ENCODE results near the gene PXN. TPM values are rescaled to one million over a fixed set of nuclear protein-coding genes. Genes with fewer than 3 reads are reported as not detected.

PXN gene
- total and polyA plus RNA-seq, 2 of the 13 experiments (the other 11 are each of a cell fraction or from before 2014, with no cell fraction given): 13.6 to 14.2 TPM

DNA sequence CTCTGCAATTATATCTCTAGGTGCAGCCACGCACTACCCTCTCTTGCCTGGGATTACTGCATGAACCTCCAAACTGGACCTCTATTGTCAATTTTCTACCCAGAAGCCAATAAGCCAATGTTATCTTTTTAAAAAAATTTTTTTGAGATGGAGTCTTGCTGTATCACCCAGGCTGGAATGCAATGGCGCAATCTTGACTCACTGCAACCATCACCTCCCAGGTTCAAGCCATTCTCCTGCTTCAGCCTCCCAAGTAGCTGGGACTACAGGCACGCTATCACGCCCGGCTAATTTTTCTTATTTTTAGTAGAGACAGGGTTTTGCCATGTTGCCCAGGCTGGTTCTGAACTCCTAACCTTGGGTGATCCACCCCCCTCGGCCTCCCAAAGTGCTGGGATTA, 11.2 kb upstream of the PXN start:
- Histone ChIP-seq H3K36me3 (replicated peaks in 1 of 2; ENCODE audit: control insufficient read depth in 1 of 2, insufficient read depth in 2 of 2, low read length in 2 of 2) (no peaks in the 10 kb centered on the region), H3K27me3 (ENCODE audit: control insufficient read depth in 1 of 2, insufficient read depth in 2 of 2, low read length in 2 of 2) (no peaks in the 10 kb centered on the region), H3K4me2 (ENCODE audit: low read depth, low read length) (peak overlapping the region; percentile 58; the same call in 1 of the 2 replicates), H3K9ac (ENCODE audit: insufficient read depth, low read depth, low read length) (no peak overlapping the region), H4K20me1 (ENCODE audit: insufficient read depth, low read length) (no peaks in the 10 kb centered on the region), H3K79me2 (ENCODE audit: insufficient read depth, low read length) (no peaks in the 10 kb centered on the region), H2AFZ (ENCODE audit: low read length) (no peak overlapping the region), H3K9me3 (ENCODE audit: low read length) (no peaks in the 10 kb centered on the region), H3K4me1 (ENCODE audit: insufficient read depth, low read length) (peaks cover 10% of the 10 kb centered on the region), H3K4me3 (replicated peaks in 1 of 3; ENCODE audit: insufficient read depth in 1 of 3, low read depth in 2 of 3, low read length in 3 of 3) (peak overlapping the region in 2 of 3 experiments; percentile 16 to 37; a peak in 2 of 6 replicates), H3K27ac (ENCODE audit: extremely low read length, insufficient read depth, low read length) (no peak overlapping the region)
- DNase-seq (ENCODE audit: low spot score) (peak; percentile 23), FAIRE-seq (no peak), ATAC-seq (peak; percentile 31)
- WGBS (ENCODE audit: low lambda C conversion rate): 2% methylated on average over 6 of the region's 6 CpGs
- BruUV-seq (replicated peaks): no TSS peak
- ChIA-PET CTCF (ENCODE audit: low intra/inter-chr PET ratio, low total read pairs) (no interaction called here), POLR2A (interaction anchor here (0.9 to 6.0 kb wide), 3 partner anchors 15 to 76 kb away, joined by 3 to 34 read pairs (median 5); partner anchors contain the start of genes RNU4-2 and RPLP0)
- in situ Hi-C loops (cut with HindIII; ENCODE audit: extremely low pct_ligation_motif_present, low pct_unique_long_range_greater_than_20kb): no loop called here
- intact Hi-C loops (cut with micrococcal nuclease; ENCODE audit: unreplicated experiment): no loop called here
- TF ChIP-seq ZBTB7B (CRISPR knock-in tag; IDR thresholded peaks at IDR 0.05) (no peak), U2AF2 (IDR thresholded peaks at IDR 0.05; ENCODE audit: low read depth, low read length) (no peak), TEAD3 (CRISPR knock-in tag; optimal IDR thresholded peaks at IDR 0.05; ENCODE audit: borderline replicate concordance) (peak; percentile 66)

DNA sequence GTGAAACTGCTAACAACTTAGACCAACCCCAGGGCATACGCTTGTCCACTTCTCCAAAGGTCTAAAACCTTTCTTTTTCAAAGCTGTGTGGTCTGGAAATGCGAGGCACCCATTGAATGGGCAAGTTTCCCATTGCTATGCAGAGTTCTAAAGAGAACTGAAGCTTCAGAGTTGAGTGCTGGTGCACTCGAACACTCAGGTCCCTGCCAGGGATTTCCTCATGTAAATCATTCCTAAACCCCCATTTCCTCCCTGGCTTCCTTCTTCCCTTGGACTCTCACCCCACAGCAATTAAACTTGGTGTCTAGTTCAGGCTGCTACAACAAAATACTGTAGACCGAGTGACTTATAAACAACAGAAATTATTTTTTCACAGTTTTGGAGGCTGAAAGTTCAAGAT, 2.2 kb upstream of the PXN start:
- DNase-seq (ENCODE audit: low spot score) (no peak), FAIRE-seq (no peak), ATAC-seq (peak; percentile 17; the same call in 2 of the 3 replicates)
- H3K27ac ChIP-seq (ENCODE audit: extremely low read length, insufficient read depth, low read length): peak overlapping the region; percentile 3
- peak overlapping the region; percentile 62 for H3K4me2 ChIP-seq (ENCODE audit: low read depth, low read length)
- 20% methylated on average over 4 of the region's 4 CpGs for WGBS (ENCODE audit: low lambda C conversion rate)
- no peaks in the 10 kb centered on the region for H3K27me3 ChIP-seq (ENCODE audit: control insufficient read depth in 1 of 2, insufficient read depth in 2 of 2, low read length in 2 of 2)
- no TSS peak for BruUV-seq (replicated peaks)
- peaks cover 50% of the 10 kb centered on the region for H3K4me1 ChIP-seq (ENCODE audit: insufficient read depth, low read length)
- peak overlapping the region in 1 of 3 experiments; percentile 5; a peak in 2 of 6 replicates for H3K4me3 ChIP-seq (replicated peaks in 1 of 3; ENCODE audit: insufficient read depth in 1 of 3, low read depth in 2 of 3, low read length in 3 of 3)
- CTCF ChIA-PET (ENCODE audit: low intra/inter-chr PET ratio, low total read pairs): interaction anchor here (4.0 kb wide), 1 partner anchor 39 kb away, joined by 51 read pairs; no protein-coding TSS in a partner anchor
- in situ Hi-C loops (cut with HindIII; ENCODE audit: extremely low pct_ligation_motif_present, low pct_unique_long_range_greater_than_20kb) (loop anchor here (5.0 to 10.0 kb wide), 2 partner anchors 35 to 53 kb away; no protein-coding TSS in a partner anchor), intact Hi-C loops (cut with micrococcal nuclease; ENCODE audit: unreplicated experiment) (no loop called here)
- H3K9ac ChIP-seq (ENCODE audit: insufficient read depth, low read depth, low read length): no peak overlapping the region
- no peaks in the 10 kb centered on the region for H3K9me3 ChIP-seq (ENCODE audit: low read length)
- TF ChIP-seq, protein P1, sequence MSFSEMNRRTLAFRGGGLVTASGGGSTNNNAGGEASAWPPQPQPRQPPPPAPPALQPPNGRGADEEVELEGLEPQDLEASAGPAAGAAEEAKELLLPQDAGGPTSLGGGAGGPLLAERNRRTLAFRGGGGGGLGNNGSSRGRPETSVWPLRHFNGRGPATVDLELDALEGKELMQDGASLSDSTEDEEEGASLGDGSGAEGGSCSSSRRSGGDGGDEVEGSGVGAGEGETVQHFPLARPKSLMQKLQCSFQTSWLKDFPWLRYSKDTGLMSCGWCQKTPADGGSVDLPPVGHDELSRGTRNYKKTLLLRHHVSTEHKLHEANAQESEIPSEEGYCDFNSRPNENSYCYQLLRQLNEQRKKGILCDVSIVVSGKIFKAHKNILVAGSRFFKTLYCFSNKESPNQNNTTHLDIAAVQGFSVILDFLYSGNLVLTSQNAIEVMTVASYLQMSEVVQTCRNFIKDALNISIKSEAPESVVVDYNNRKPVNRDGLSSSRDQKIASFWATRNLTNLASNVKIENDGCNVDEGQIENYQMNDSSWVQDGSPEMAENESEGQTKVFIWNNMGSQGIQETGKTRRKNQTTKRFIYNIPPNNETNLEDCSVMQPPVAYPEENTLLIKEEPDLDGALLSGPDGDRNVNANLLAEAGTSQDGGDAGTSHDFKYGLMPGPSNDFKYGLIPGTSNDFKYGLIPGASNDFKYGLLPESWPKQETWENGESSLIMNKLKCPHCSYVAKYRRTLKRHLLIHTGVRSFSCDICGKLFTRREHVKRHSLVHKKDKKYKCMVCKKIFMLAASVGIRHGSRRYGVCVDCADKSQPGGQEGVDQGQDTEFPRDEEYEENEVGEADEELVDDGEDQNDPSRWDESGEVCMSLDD (CRISPR knock-in tag; IDR thresholded peaks at IDR 0.05; ENCODE audit: borderline replicate concordance): no peak
- TF ChIP-seq ZNF878 (CRISPR knock-in tag; IDR thresholded peaks at IDR 0.05): 0 out of 2 replicates have a peak, but pooled peaks have one; percentile 36
- peak; percentile 14; the same call in 1 of the 2 replicates for TF ChIP-seq HNF4A (CRISPR knock-in tag; IDR thresholded peaks at IDR 0.05)
- TF ChIP-seq ELF3 (CRISPR knock-in tag; IDR thresholded peaks at IDR 0.05): peak; percentile 54; the same call in 1 of the 2 replicates
- 0 out of 2 replicates have a peak, but pooled peaks have one; percentile 13 for TF ChIP-seq RARA (CRISPR knock-in tag; IDR thresholded peaks at IDR 0.05)
- no peak for TF ChIP-seq ZSCAN21 (CRISPR knock-in tag; IDR thresholded peaks at IDR 0.05; ENCODE audit: borderline replicate concordance)
- peak overlapping the region; percentile 16 for H2AFZ ChIP-seq (ENCODE audit: low read length)
- H3K36me3 ChIP-seq (replicated peaks in 1 of 2; ENCODE audit: control insufficient read depth in 1 of 2, insufficient read depth in 2 of 2, low read length in 2 of 2): no peaks in the 10 kb centered on the region; a peak in 2 of 5 replicates
- POLR2A ChIA-PET: interaction anchor here (2.1 to 13.4 kb wide), 3 partner anchors 24 to 67 kb away, joined by 9 to 265 read pairs (median 124); partner anchors contain the start of genes RNU4-1, RNU4-2 and RPLP0
- peaks cover 21% of the 10 kb centered on the region for H3K79me2 ChIP-seq (ENCODE audit: insufficient read depth, low read length)
- H4K20me1 ChIP-seq (ENCODE audit: insufficient read depth, low read length): no peaks in the 10 kb centered on the region

All from HepG2 (cell line).